OCI-LY3 (cell line): ENCODE data around the gene RGS6.

Experiments
- CTCF ChIP-seq: fragments of 200-600, 300-600 bp; sonication (generic); IDR thresholded peaks from 2 replicates; pipeline ENCODE4 v1.5.1; 2014; ENCODE audit warnings: antibody characterized with exemption, low read length, low read depth
- EZH2phosphoT487 ChIP-seq: fragments of 200-600 bp; shearing (Covaris generic); IDR thresholded peaks from 2 replicates; pipeline ENCODE4 v1.6.1; 2018; ENCODE audit warnings: antibody characterized with exemption, mixed run types, low read depth

GRCh38 chr14:72128629-72129028 is 196.4 kb downstream of the RGS6 start:
- TF ChIP-seq CTCF (no peak), EZH2phosphoT487 (no peak)
